ENCODE data around the gene SLC6A19.

DNA sequence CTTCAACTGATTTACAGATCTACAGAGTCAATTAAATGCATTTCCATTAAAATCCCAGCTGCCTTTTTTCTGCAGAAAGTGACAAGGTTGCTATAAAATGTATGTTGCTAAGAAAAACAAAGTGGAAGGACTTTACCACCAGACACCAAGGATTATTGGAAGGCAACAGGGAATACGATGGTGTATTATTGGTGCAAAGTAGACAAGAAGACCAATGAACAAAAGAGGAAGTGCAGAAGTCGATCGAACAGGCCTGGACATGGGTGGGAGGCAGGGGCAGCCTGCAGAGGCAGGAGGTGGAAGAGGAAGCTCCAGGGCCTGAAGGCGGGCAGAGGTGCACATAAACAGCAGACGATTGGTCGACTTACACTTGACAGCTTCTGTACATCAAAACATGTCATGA, 10.6 kb upstream of the SLC6A19 start:
- TF ChIP-seq CTCF (IDR thresholded peaks at IDR 0.05; ENCODE audit: insufficient read depth, low read length, poor library complexity, severe bottlenecking) = no peak
- no peak for TF ChIP-seq EZH2phosphoT487 (conservative IDR thresholded peaks at IDR 0.05; ENCODE audit: low read length)

Data from SU-DHL-6 (cell line).